Liver (tissue), 9 donors: ENCODE measurements around the gene ENTR1. TPM values are rescaled to one million over a fixed set of nuclear protein-coding genes. Genes with fewer than 3 reads are reported as not detected.

Source experiments
- DNase-seq: peaks from one replicate; pipeline ENCODE4 v3.0.0-alpha.2; 2017; ENCODE audit warnings: low spot score
- H3K27ac ChIP-seq, 2 donors: one replicate each; pipeline ENCODE4 v1.7.0; 2013; ENCODE audit warnings: inconsistent platforms in 2 of 2, low read length in 2 of 2, control low read depth in 1 of 2, low read depth in 1 of 2, mild to moderate bottlenecking in 1 of 2
- H3K27me3 ChIP-seq, 4 donors: one replicate each; pipeline versions ENCODE4 v1.6.1 to v1.7.0; 2013; ENCODE audit warnings: low read length in 3 of 4, inconsistent platforms in 1 of 4, mild to moderate bottlenecking in 1 of 4, moderate library complexity in 1 of 4; ENCODE audit not compliant: control insufficient read depth in 4 of 4, insufficient read depth in 4 of 4
- H3K36me3 ChIP-seq, 4 donors: one replicate each; pipeline versions ENCODE4 v1.6.1 to v1.7.0; 2013; ENCODE audit warnings: low read length in 3 of 4, mild to moderate bottlenecking in 3 of 4, low read depth in 1 of 4, moderate library complexity in 1 of 4; ENCODE audit not compliant: control insufficient read depth in 4 of 4, insufficient read depth in 3 of 4
- H3K4me1 ChIP-seq, 4 donors: one replicate each; pipeline versions ENCODE4 v1.6.1 to v1.7.0; 2013; ENCODE audit warnings: low read length in 3 of 4, mild to moderate bottlenecking in 3 of 4, moderate library complexity in 1 of 4; ENCODE audit not compliant: control insufficient read depth in 4 of 4, insufficient read depth in 4 of 4
- H3K4me3 ChIP-seq, 3 donors: one replicate each; pipeline versions ENCODE4 v1.6.1 to v1.7.0; 2013; ENCODE audit warnings: low read length in 3 of 3, control low read depth in 1 of 3, low read depth in 1 of 3, mild to moderate bottlenecking in 1 of 3
- H3K9ac ChIP-seq, 2 donors: one replicate each; pipeline ENCODE4 v1.7.0; 2013; ENCODE audit warnings: low read length in 2 of 2, mild to moderate bottlenecking in 2 of 2, moderate library complexity in 2 of 2, control low read depth in 1 of 2, low read depth in 1 of 2
- H3K9me3 ChIP-seq, 4 donors: one replicate each; pipeline versions ENCODE4 v1.6.1 to v1.7.0; 2013; ENCODE audit warnings: low read length in 3 of 4; ENCODE audit not compliant: control insufficient read depth in 4 of 4
- EGR1 ChIP-seq, 2 donors: IDR thresholded peaks; 2 replicates each; pipeline ENCODE4 v1.6.1; 2016 to 2018; ENCODE audit warnings: antibody characterized with exemption in 2 of 2, low read depth in 2 of 2
- FOXA1 ChIP-seq: IDR thresholded peaks from 2 replicates; pipeline ENCODE4 v1.6.1; 2016; ENCODE audit warnings: antibody characterized with exemption
- FOXA2 ChIP-seq: IDR thresholded peaks from 2 replicates; pipeline ENCODE4 v1.6.1; 2016; ENCODE audit warnings: antibody characterized with exemption
- HNF4A ChIP-seq, 2 donors: conservative IDR thresholded peaks; 2 replicates each; pipeline ENCODE4 v1.6.1; 2016; ENCODE audit warnings: antibody characterized with exemption in 2 of 2, mild to moderate bottlenecking in 2 of 2
- HNF4G ChIP-seq: IDR thresholded peaks from 2 replicates; pipeline ENCODE4 v1.6.1; 2016; ENCODE audit warnings: antibody characterized with exemption
- NR2F2 ChIP-seq: IDR thresholded peaks from 2 replicates; pipeline ENCODE4 v1.6.1; 2016; ENCODE audit warnings: antibody characterized with exemption
- RAD21 ChIP-seq, 2 donors: IDR thresholded peaks; 2 replicates each; pipeline ENCODE4 v1.6.1; 2016; ENCODE audit warnings: antibody characterized with exemption in 2 of 2, mild to moderate bottlenecking in 2 of 2
- RXRA ChIP-seq, 2 donors: IDR thresholded peaks; 2 replicates each; pipeline ENCODE4 v1.6.1; 2017 to 2018; ENCODE audit warnings: antibody characterized with exemption in 2 of 2, mild to moderate bottlenecking in 1 of 2
- SP1 ChIP-seq: IDR thresholded peaks from 2 replicates; pipeline ENCODE4 v1.6.1; 2018; ENCODE audit warnings: antibody characterized with exemption, mild to moderate bottlenecking
- TAF1 ChIP-seq: conservative IDR thresholded peaks from 2 replicates; pipeline ENCODE4 v1.6.1; 2016; ENCODE audit warnings: antibody characterized with exemption, mild to moderate bottlenecking
- YY1 ChIP-seq: IDR thresholded peaks from 2 replicates; pipeline ENCODE4 v1.6.1; 2016; ENCODE audit warnings: antibody characterized with exemption, mild to moderate bottlenecking
- WGBS: extraction: QIAGEN DNeasy Blood & Tissue Kit; methylation state at CpG from one replicate; pipeline ENCODE4 v1.1.7; 2013; 5-methylcytosine and 5-hydroxymethylcytosine counted together
- polyA plus RNA-seq, 2 donors: library from polyadenylated mRNA; stranded (reverse) in 1 of 2; unstranded in 1 of 2; fragments of 200-250 nt in 1 of 2; fragments of >200 nt in 1 of 2; fragmentation: Nextera tagmentation in 1 of 2; extraction: Ambion mirVana in 1 of 2; gene quantifications; one replicate each; pipeline versions ENCODE4 v1.2.1 to v1.2.3, GENCODE V29; 2013 to 2015
- total RNA-seq, 2 donors: library from RNA; depleted of rRNA; stranded (reverse); fragments of >200 nt; gene quantifications; one replicate each; pipeline ENCODE4 v1.2.3, GENCODE V29; 2014
- TF ChIP-seq, protein P1 (sequence below): IDR thresholded peaks from 2 replicates; pipeline ENCODE4 v1.6.1; 2016; ENCODE audit warnings: antibody characterized with exemption
- TF ChIP-seq, protein P2 (sequence below): fragments of 150-350 bp; IDR thresholded peaks from 2 replicates; pipeline ENCODE4 v1.5.1; 2017; ENCODE audit warnings: improper control_type of control experiment, low read depth, low read length; ENCODE audit not compliant: missing input control
- TF ChIP-seq, protein P3 (sequence below): IDR thresholded peaks from 2 replicates; pipeline ENCODE4 v1.6.1; 2016; ENCODE audit warnings: antibody characterized with exemption
- TF ChIP-seq, protein P4 (sequence below): IDR thresholded peaks from 2 replicates; pipeline ENCODE4 v1.6.1; 2016; ENCODE audit warnings: antibody characterized with exemption, mild to moderate bottlenecking
- TF ChIP-seq, protein P5 (sequence below): IDR thresholded peaks from 2 replicates; pipeline ENCODE4 v1.6.1; 2016; ENCODE audit warnings: antibody characterized with exemption
- donor health status: healthy.
- donor health status: healthy.
- donor health status: healthy.
- donor health status: healthy.
- donor health status: healthy.

The ENTR1 gene
- total and polyA plus RNA-seq, 4 donors = 11.0 to 28.1 (median 19.1) TPM

DNA sequence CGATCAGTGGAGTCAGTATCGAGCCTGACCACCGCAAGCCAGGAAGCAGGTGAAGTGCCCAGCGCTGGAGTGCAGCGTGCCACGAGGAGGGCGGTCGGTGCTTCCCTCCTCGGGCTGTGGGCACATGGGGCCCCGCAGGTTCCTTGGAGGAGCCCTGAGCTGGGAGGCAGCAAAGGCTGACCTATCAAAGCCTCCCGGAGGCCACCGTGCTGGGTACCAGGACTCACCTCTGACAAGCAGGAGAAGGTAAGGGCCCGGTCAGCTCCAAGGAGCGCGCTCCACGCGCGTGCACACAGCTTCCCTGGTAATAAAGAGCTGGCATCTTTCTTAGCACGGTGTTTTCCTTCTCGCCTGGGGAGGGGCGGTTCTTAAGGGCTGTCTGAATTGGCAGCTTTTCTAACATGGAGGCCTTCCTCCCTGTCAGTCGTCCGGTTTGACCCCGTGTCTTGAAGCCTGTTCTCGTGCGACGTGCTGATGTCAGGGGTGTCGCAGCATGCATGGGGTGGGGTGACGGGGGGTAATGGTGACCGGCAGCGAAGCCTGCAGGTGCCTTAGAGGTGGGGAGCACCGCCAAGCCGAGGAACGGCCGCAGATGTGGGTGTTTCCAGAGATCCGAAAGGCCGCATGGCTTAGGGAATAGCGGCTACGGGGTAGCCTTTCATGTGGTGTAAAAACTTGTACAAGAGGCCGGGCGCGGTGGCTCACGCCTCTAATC lies 13.2 kb upstream of the ENTR1 start:
- H3K36me3 ChIP-seq = peaks cover 19 to 57% (median 36%) of the 10 kb centered on the region in 4 donors
- 97% methylated on average over 43 of the region's 43 CpGs for WGBS
- DNase-seq = no peak
- H3K9me3 ChIP-seq = no peaks in the 10 kb centered on the region
- TF ChIP-seq, protein P1, sequence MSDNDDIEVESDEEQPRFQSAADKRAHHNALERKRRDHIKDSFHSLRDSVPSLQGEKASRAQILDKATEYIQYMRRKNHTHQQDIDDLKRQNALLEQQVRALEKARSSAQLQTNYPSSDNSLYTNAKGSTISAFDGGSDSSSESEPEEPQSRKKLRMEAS = no peak
- TF ChIP-seq, protein P2, sequence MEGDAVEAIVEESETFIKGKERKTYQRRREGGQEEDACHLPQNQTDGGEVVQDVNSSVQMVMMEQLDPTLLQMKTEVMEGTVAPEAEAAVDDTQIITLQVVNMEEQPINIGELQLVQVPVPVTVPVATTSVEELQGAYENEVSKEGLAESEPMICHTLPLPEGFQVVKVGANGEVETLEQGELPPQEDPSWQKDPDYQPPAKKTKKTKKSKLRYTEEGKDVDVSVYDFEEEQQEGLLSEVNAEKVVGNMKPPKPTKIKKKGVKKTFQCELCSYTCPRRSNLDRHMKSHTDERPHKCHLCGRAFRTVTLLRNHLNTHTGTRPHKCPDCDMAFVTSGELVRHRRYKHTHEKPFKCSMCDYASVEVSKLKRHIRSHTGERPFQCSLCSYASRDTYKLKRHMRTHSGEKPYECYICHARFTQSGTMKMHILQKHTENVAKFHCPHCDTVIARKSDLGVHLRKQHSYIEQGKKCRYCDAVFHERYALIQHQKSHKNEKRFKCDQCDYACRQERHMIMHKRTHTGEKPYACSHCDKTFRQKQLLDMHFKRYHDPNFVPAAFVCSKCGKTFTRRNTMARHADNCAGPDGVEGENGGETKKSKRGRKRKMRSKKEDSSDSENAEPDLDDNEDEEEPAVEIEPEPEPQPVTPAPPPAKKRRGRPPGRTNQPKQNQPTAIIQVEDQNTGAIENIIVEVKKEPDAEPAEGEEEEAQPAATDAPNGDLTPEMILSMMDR = no peak
- TF ChIP-seq TAF1 = no peak
- TF ChIP-seq RAD21 (IDR thresholded peaks at IDR 0.05) = no peak
- TF ChIP-seq YY1 = no peak
- TF ChIP-seq FOXA1 = no peak
- no peak for TF ChIP-seq HNF4A (conservative IDR thresholded peaks at IDR 0.05)
- TF ChIP-seq, protein P3, sequence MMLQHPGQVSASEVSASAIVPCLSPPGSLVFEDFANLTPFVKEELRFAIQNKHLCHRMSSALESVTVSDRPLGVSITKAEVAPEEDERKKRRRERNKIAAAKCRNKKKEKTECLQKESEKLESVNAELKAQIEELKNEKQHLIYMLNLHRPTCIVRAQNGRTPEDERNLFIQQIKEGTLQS = no peak
- TF ChIP-seq, protein P4, sequence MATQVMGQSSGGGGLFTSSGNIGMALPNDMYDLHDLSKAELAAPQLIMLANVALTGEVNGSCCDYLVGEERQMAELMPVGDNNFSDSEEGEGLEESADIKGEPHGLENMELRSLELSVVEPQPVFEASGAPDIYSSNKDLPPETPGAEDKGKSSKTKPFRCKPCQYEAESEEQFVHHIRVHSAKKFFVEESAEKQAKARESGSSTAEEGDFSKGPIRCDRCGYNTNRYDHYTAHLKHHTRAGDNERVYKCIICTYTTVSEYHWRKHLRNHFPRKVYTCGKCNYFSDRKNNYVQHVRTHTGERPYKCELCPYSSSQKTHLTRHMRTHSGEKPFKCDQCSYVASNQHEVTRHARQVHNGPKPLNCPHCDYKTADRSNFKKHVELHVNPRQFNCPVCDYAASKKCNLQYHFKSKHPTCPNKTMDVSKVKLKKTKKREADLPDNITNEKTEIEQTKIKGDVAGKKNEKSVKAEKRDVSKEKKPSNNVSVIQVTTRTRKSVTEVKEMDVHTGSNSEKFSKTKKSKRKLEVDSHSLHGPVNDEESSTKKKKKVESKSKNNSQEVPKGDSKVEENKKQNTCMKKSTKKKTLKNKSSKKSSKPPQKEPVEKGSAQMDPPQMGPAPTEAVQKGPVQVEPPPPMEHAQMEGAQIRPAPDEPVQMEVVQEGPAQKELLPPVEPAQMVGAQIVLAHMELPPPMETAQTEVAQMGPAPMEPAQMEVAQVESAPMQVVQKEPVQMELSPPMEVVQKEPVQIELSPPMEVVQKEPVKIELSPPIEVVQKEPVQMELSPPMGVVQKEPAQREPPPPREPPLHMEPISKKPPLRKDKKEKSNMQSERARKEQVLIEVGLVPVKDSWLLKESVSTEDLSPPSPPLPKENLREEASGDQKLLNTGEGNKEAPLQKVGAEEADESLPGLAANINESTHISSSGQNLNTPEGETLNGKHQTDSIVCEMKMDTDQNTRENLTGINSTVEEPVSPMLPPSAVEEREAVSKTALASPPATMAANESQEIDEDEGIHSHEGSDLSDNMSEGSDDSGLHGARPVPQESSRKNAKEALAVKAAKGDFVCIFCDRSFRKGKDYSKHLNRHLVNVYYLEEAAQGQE = no peak
- no peak for TF ChIP-seq HNF4G
- TF ChIP-seq, protein P5, sequence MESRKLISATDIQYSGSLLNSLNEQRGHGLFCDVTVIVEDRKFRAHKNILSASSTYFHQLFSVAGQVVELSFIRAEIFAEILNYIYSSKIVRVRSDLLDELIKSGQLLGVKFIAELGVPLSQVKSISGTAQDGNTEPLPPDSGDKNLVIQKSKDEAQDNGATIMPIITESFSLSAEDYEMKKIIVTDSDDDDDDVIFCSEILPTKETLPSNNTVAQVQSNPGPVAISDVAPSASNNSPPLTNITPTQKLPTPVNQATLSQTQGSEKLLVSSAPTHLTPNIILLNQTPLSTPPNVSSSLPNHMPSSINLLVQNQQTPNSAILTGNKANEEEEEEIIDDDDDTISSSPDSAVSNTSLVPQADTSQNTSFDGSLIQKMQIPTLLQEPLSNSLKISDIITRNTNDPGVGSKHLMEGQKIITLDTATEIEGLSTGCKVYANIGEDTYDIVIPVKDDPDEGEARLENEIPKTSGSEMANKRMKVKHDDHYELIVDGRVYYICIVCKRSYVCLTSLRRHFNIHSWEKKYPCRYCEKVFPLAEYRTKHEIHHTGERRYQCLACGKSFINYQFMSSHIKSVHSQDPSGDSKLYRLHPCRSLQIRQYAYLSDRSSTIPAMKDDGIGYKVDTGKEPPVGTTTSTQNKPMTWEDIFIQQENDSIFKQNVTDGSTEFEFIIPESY = no peak
- TF ChIP-seq EGR1 (IDR thresholded peaks at IDR 0.05; ENCODE audit: low read depth in 2 of 2) = no peak
- TF ChIP-seq RXRA (IDR thresholded peaks at IDR 0.05) = no peak
- no peaks in the 10 kb centered on the region for H3K27me3 ChIP-seq
- H3K9ac ChIP-seq = no peak overlapping the region
- no peak overlapping the region for H3K4me3 ChIP-seq
- H3K4me1 ChIP-seq = peaks cover 0 to 3% (median 2%) of the 10 kb centered on the region in 4 donors
- H3K27ac ChIP-seq = no peak overlapping the region

DNA sequence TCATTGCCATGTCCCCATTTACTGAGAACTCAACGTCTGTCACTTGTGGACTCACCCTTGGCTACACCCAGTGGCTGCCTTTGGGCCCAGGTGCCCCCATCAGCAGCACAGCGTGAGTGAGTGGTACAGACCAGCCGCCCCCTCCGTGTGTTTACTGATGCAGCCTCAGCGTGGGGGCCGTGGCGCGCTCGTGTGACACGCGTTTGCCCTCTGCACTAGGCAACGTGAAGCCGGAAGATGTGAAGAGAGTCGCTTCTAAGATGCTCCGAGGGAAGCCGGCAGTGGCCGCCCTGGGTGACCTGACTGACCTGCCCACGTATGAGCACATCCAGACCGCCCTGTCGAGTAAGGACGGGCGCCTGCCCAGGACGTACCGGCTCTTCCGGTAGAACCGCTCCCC lies 12.5 kb upstream of the ENTR1 start:
- Histone ChIP-seq H3K9ac (no peak overlapping the region), H3K27me3 (no peaks in the 10 kb centered on the region), H3K36me3 (peaks cover 18 to 62% (median 37%) of the 10 kb centered on the region in 4 donors), H3K4me3 (no peak overlapping the region), H3K27ac (no peak overlapping the region), H3K4me1 (peaks cover under 1 to 8% (median 5%) of the 10 kb centered on the region in 4 donors), H3K9me3 (no peaks in the 10 kb centered on the region)
- DNase-seq = no peak
- 97% methylated on average over 26 of the region's 26 CpGs for WGBS
- no peak for TF ChIP-seq HNF4G
- TF ChIP-seq SP1 = no peak
- no peak for TF ChIP-seq NR2F2
- TF ChIP-seq, protein P2 = no peak
- TF ChIP-seq, protein P4 = no peak
- TF ChIP-seq, protein P3 = no peak
- TF ChIP-seq RAD21 (IDR thresholded peaks at IDR 0.05) = no peak
- no peak for TF ChIP-seq FOXA2
- TF ChIP-seq, protein P1 = no peak
- TF ChIP-seq RXRA (IDR thresholded peaks at IDR 0.05) = no peak
